GM12891 (cell line): ENCODE measurements around the gene PLLP.

Experiments
- PAX5 ChIP-seq: IDR thresholded peaks from 2 replicates; pipeline ENCODE4 v1.6.1; 2011; ENCODE audit warnings: low read length, moderate library complexity, mild to moderate bottlenecking; ENCODE audit not compliant: insufficient read depth, severe bottlenecking
- POLR2A ChIP-seq: IDR thresholded peaks from 2 replicates; pipeline ENCODE4 v1.6.1; 2011; ENCODE audit warnings: low read depth, low read length, control low read depth
- POLR2AphosphoS5 ChIP-seq: IDR thresholded peaks from 2 replicates; pipeline ENCODE4 v1.6.1; 2011; ENCODE audit warnings: low read depth, low read length, control low read depth
- POU2F2 ChIP-seq: IDR thresholded peaks from 2 replicates; pipeline ENCODE4 v1.6.1; 2011; ENCODE audit warnings: low read depth, mild to moderate bottlenecking, control low read depth, low read length, moderate library complexity
- SPI1 ChIP-seq: IDR thresholded peaks from 2 replicates; pipeline ENCODE4 v1.6.1; 2011; ENCODE audit warnings: low read depth, low read length, control low read depth
- TAF1 ChIP-seq: IDR thresholded peaks from 2 replicates; pipeline ENCODE4 v1.6.1; 2011; ENCODE audit warnings: low read depth, low read length, control low read depth

DNA sequence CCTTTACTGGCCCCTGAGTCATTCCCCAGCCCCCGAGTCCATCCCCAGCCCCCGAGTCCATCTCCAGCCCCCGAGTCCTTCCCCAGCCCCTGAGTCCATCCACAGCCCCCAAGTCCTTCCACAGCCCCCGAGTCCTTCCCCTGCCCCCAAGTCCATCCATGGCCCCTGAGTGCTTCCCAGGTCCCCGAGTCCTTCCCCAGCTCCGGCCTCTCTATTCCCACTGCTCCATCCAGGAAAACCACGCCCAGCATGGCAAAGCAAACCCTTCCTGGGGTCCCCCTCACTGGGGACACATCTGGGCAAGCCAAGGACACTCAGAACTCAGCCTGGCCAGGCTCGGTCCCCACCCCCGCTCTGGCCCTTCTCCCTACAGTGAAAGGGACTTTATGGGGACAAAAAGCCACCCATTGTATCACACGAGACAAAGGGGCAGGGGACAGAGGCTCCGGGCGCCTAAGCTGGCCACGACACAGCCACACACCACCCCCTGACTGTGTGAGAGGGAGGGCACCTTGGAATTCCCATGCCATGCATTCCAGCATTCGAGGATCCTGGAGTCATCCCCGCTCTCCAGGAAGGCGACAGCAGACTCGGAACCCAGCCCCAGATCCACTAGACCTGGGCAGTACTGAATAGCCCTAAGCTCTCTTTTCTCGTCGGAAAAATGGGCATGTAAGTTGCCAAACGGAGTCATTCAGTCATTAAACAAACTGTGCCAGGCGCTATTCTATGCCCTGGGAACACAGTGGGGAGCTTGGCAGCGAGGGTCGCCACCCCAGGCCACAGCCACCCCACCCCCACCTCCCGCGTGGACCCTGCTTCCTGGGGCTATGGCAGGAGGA is 14.0 kb downstream of the PLLP start:
- no peak for TF ChIP-seq TAF1
- TF ChIP-seq POLR2A: no peak
- no peak for TF ChIP-seq POLR2AphosphoS5
- no peak for TF ChIP-seq PAX5
- TF ChIP-seq SPI1: no peak
- TF ChIP-seq POU2F2: no peak
